AG09319 (cell line): ENCODE data around the gene IPO9.

Source experiments
- DNase-seq: peaks from one replicate; pipeline ENCODE4 v3.0.0-alpha.2; 2010; ENCODE audit warnings: low read depth; ENCODE audit errors: extremely low read depth
- TF ChIP-seq, protein P1 (sequence below): IDR thresholded peaks from 2 replicates; pipeline ENCODE4 v1.5.1; 2011; ENCODE audit warnings: low read depth, mild to moderate bottlenecking, inconsistent platforms, low read length, moderate library complexity

Gene IPO9

DNA sequence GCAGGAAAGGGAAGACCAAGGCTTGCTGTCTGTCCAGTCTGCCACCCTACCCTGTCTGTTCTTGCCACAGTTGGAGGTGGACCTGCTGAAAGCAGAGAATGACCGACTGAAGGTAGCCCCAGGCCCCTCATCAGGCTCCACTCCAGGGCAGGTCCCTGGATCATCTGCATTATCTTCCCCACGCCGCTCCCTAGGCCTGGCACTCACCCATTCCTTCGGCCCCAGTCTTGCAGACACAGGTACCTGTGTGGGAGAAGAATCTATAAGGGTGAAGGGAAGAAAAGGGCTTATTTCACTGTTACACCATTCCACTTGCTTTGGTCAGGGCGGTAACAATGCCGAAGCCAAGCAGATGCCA is 20.3 kb upstream of the IPO9 start:
- TF ChIP-seq, protein P1, sequence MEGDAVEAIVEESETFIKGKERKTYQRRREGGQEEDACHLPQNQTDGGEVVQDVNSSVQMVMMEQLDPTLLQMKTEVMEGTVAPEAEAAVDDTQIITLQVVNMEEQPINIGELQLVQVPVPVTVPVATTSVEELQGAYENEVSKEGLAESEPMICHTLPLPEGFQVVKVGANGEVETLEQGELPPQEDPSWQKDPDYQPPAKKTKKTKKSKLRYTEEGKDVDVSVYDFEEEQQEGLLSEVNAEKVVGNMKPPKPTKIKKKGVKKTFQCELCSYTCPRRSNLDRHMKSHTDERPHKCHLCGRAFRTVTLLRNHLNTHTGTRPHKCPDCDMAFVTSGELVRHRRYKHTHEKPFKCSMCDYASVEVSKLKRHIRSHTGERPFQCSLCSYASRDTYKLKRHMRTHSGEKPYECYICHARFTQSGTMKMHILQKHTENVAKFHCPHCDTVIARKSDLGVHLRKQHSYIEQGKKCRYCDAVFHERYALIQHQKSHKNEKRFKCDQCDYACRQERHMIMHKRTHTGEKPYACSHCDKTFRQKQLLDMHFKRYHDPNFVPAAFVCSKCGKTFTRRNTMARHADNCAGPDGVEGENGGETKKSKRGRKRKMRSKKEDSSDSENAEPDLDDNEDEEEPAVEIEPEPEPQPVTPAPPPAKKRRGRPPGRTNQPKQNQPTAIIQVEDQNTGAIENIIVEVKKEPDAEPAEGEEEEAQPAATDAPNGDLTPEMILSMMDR: no peak

DNA sequence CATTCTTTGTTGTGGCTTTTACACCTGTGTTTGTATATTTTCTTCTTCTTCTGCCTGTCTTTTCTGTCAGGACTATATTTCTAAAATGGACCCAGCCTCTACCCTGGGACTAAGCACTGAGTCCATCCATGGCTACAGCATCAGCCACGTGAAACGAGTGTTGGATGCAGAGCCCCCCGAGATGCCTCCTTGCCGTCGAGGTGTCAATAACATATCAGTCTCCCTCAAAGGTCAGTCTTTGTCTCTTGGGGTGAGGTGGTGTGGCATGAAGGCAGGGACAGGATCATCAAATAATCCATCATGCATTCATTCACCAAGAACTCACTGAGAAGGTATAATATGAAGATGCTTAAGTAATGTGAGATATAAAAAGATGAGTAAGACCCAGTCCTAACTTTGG is 19.1 kb upstream of the IPO9 start:
- TF ChIP-seq, protein P1: no peak
- DNase-seq: no peak

More for the DNA sequence above, 20.3 kb upstream of the IPO9 start:
- DNase-seq: no peak

DNA sequence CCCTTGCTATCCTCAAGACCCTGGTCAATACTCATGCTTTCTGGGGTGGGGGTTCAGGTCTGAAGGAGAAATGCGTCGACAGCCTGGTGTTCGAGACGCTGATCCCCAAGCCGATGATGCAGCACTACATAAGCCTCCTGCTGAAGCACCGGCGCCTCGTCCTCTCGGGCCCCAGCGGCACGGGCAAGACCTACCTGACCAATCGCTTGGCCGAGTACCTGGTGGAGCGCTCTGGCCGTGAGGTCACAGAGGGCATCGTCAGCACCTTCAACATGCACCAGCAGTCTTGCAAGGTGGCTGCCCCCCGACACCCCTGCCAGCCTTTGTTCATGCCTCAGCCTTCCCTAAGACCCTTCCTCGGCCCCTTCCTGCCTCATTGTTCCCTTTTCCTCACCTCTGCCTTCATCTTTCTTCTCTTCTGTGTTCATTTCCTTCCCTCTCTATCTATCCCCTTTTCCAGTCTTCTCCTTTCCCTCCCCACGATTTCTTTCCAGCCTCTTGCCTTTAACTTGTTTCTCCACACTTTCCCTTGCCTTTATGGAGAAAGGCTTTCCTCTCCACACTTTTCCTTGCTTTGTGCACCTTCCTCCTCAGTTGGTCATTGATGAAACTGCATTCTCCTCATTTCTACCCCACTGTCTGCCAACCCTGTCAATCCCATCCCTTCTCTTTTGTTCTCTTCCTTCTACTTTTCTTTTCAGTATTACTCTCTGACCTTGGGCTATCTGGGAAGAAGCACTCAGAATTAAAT is 18.3 kb upstream of the IPO9 start:
- no peak for DNase-seq
- TF ChIP-seq, protein P1: no peak

DNA sequence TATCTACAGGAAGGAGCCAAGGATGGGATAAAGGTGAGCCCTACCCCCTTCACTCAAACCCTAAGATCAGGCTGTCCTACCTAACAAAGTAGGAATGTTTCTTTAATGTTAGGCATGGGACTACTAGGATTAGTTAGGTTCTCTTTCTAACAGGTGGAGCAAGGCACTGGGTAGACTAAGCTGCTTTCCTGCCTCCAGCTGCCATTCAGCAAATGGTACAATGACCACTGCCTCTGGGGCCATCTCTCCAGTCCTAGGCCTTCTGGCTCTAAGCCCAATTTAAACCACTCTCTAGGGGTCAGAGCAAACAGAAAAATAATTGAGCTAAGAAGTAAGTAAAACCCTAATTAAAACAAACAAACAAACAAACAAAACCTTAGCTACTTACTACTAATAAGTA is 15.7 kb upstream of the IPO9 start:
- TF ChIP-seq, protein P1: no peak
- DNase-seq: no peak

DNA sequence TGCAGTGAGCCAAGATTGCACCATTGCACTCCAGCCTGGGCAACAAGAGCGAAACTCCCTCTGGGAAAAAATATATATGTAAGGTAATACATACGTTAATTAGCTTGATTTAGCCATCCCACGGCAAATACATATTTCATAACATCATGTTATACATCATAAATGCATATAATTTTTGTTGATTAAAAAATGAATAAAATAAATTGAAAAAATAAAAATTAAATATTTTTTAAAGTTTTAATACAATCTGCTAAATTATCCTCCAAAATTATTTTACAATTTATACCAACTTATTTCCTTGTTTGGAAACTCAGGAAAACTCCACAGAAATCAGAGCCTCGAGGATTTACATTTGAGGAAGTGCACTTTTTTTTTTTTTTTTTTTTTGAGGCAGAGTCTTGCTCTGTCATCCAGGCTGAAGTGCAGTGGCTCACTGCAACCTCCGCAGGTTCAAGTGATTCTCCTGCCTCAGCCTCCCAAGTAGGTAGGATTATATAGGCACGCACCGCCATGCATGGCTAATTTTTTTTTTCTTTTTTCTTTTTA is 12.6 kb upstream of the IPO9 start:
- TF ChIP-seq, protein P1: no peak
- no peak for DNase-seq

DNA sequence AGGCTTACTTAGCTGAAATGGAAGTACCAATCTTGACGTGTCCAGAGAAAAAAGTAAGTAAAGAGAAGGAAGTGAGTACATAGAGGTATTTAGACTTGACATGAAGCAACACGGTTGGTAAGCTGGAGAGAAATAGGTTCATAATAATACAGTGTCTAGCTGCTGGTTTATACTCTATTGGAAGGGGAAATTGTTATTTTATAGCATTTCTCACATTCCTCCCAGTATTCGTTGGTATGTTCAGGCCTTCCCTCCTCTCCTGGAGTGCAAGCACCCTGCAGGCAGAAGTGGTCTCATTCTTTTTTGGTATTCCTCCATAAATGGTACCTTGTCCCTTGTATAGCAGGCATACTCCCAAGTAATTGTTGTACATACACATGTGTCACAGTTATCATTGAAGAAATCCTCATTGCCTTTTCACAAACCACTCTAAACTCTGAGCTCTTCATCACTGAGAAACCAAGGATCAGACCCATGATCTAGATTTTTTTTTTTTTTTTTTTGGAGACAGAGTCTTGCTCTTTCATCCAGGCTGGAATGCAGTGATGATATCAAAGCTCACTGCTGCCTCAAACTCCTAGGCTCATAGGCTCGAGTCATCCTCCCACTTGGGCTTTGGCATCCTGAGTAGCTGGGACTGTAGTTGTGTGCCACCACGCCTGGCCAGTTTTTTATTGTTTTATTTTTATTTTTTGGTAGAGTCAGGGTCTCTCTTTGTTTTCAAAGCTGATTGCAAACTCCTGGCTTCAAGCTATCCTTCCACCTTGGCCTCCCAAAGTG is 9.8 kb upstream of the IPO9 start:
- DNase-seq: no peak
- TF ChIP-seq, protein P1: no peak

DNA sequence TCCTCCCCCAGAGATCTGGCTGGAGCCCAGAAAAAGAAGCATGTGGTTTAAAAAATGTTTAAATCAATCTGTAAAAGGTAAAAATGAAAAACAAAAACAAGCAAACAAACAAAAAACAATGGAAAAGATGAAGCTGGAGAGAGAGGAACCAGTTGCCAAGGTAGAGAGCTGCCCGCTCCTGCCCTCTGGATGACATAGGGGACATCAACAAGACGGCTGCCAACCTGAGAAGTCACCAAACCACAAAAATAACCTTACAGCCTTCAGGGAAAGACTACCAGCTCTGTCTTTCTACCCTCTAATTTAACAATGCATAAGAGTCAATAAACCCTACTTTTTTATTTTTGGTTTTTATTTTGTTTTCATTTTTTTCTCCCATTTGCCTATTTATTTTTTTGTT is 8.5 kb upstream of the IPO9 start:
- TF ChIP-seq, protein P1: no peak
- DNase-seq: no peak
